ENCODE data around the gene PLOD3. TPM values are rescaled to one million over a fixed set of nuclear protein-coding genes. Genes with fewer than 3 reads are reported as not detected.

The PLOD3 gene
- total RNA-seq, 1 experiment from 2014 or later, result 74.5 TPM

DNA sequence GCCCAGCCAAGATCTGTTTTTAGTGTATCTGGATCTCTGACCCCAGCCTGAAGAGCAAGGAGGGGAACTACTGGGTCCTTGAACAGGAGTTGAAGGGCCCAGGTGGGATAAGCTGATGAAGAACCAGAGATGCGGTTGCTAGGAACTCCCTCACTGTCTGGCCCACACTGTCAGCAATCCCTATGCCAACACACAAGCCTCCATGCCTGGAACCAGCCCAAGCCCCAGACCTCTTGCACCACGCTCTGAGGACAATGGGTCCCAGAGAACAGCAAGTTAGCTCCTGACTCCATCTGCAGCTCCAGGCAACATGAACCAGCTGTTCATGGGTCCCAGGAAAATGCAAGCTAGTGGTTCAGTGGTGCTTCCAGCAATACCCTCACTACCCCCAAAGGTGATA lies 39.7 kb downstream of the PLOD3 start:
- Histone ChIP-seq H2AFZ (ENCODE audit: low read length) (no peak overlapping the region), H4K5ac (ENCODE audit: insufficient read length, low read depth, low read length) (no peak overlapping the region), H3K4me2 (ENCODE audit: insufficient read depth, insufficient read length, low read length) (no peak overlapping the region), H3K4me1 (ENCODE audit: insufficient read depth, low read length) (no peaks in the 10 kb centered on the region; the same call in 1 of the 2 replicates), H3K27ac (ENCODE audit: insufficient read length, low read depth, low read length) (no peak overlapping the region), H3K4ac (ENCODE audit: low read depth, low read length) (no peak overlapping the region), H2AK5ac (ENCODE audit: insufficient read length, low read length) (no peak overlapping the region), H3K23me2 (ENCODE audit: insufficient read length, low read depth, low read length, poor library complexity, severe bottlenecking) (peaks cover 27% of the 10 kb centered on the region), H3K9me3 (ENCODE audit: control insufficient read depth, low read depth, low read length) (no peaks in the 10 kb centered on the region), H3K79me1 (ENCODE audit: insufficient read depth, low read depth, low read length, poor library complexity, severe bottlenecking) (no peaks in the 10 kb centered on the region), H3K14ac (ENCODE audit: insufficient read depth, low read length) (no peak overlapping the region), H3K9ac (ENCODE audit: extremely low read depth, insufficient read length, low read length) (no peak overlapping the region), H3T11ph (ENCODE audit: low read length) (no peak overlapping the region), H4K91ac (ENCODE audit: insufficient read length, low read depth, low read length) (no peak overlapping the region), H3K79me2 (ENCODE audit: insufficient read depth, low read length) (no peaks in the 10 kb centered on the region), H2BK12ac (ENCODE audit: insufficient read length, low read depth, low read length) (no peak overlapping the region), H3K18ac (ENCODE audit: insufficient read length, low read depth, low read length) (no peak overlapping the region), H3K56ac (ENCODE audit: insufficient read length, low read depth, low read length) (no peak overlapping the region), H2BK120ac (ENCODE audit: low read depth, low read length, poor library complexity, severe bottlenecking) (no peak overlapping the region), H4K8ac (replicated peaks; ENCODE audit: insufficient read length, low read depth, low read length) (no peak overlapping the region), H4K20me1 (ENCODE audit: control insufficient read depth, insufficient read depth, insufficient read length) (no peaks in the 10 kb centered on the region), H3K27me3 (ENCODE audit: insufficient read depth, low read length) (peaks cover 41% of the 10 kb centered on the region; the same call in 1 of the 2 replicates), H2BK5ac (ENCODE audit: insufficient read length, low read length) (no peak overlapping the region), H3K23ac (ENCODE audit: insufficient read length, low read depth, low read length) (no peak overlapping the region), H2BK15ac (ENCODE audit: low read depth, low read length) (no peak overlapping the region), H2BK20ac (ENCODE audit: low read depth, low read length, poor library complexity, severe bottlenecking) (no peak overlapping the region)
- Mint-ChIP-seq H3K27me3 (ENCODE audit: low read depth) (peaks cover 96% of the 10 kb centered on the region), H3K4me1 (peaks cover 22 to 31% of the 10 kb centered on the region in 2 experiments), H3K36me3 (ENCODE audit: insufficient read depth in 1 of 3, low read depth in 3 of 3) (no peaks in the 10 kb centered on the region), H3K27ac (no peak overlapping the region), H3K9me3 (peaks cover 0 to 2% of the 10 kb centered on the region in 2 experiments; a peak in 2 of 5 replicates), H3K4me3 (no peak overlapping the region)
- TF ChIP-seq, protein P1, sequence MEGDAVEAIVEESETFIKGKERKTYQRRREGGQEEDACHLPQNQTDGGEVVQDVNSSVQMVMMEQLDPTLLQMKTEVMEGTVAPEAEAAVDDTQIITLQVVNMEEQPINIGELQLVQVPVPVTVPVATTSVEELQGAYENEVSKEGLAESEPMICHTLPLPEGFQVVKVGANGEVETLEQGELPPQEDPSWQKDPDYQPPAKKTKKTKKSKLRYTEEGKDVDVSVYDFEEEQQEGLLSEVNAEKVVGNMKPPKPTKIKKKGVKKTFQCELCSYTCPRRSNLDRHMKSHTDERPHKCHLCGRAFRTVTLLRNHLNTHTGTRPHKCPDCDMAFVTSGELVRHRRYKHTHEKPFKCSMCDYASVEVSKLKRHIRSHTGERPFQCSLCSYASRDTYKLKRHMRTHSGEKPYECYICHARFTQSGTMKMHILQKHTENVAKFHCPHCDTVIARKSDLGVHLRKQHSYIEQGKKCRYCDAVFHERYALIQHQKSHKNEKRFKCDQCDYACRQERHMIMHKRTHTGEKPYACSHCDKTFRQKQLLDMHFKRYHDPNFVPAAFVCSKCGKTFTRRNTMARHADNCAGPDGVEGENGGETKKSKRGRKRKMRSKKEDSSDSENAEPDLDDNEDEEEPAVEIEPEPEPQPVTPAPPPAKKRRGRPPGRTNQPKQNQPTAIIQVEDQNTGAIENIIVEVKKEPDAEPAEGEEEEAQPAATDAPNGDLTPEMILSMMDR (conservative IDR thresholded peaks at IDR 0.05), result no peak
- DNase-seq, result no peak
- no CpG with 5 or more reads among the region's 2 CpGs for WGBS (ENCODE audit: extremely low coverage, insufficient read length, low lambda C conversion rate)

Measured in H9 (cell line).